GM19193 (cell line): ENCODE results near the gene DIS3L2.

Source experiments
- POLR2A ChIP-seq: IDR thresholded peaks from 4 replicates; pipeline ENCODE4 v1.6.1; 2011; ENCODE audit not compliant: insufficient read depth, insufficient read length; ENCODE audit errors: extremely low read depth

The DIS3L2 gene

GRCh38 chr2:232382331-232383225 lies 421.1 kb downstream of the DIS3L2 start:
- TF ChIP-seq POLR2A, result no peak

GRCh38 chr2:232384466-232384865 lies 423.0 kb downstream of the DIS3L2 start:
- TF ChIP-seq POLR2A, result no peak

GRCh38 chr2:232385660-232386489 lies 424.4 kb downstream of the DIS3L2 start:
- no peak for TF ChIP-seq POLR2A

GRCh38 chr2:232386490-232386739 lies 424.9 kb downstream of the DIS3L2 start:
- no peak for TF ChIP-seq POLR2A
